Stimulated activated CD8-positive, alpha-beta memory T cell treated with anti-CD3 and anti-CD28 coated beads, Interleukin-2, amount 100 ng/mL, for 1 hour (primary cell): ENCODE measurements around the gene MRPL3.
"Not testable (repeated sequence)": the region's sequence is repeated elsewhere in the genome, so short reads cannot be mapped to it uniquely, and the experiment has no call there.

Experiments used
- DNase-seq, 2 donors: peaks; one replicate each; pipeline ENCODE4 v3.0.0-alpha.2; 2020; ENCODE audit warnings: low read depth in 2 of 2

The MRPL3 gene

DNA sequence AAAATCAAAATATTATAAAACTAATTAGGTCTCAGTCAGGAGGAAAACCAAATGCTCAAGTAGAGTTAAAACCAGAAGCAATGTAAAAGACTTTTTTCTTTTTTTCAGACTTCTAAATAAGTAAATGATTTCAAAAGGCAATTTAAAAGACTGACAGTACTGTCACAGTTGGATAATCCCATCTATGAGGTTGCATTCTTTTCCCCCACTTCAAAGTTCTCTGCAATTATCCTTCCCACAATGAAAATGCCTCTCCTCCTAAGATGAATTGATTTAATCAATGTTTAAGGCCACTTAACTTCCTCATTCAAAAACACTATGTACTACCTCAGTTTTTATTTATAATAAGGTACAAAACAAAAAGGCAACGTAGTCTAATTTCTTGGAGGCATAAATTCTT lies 8.1 kb downstream of the MRPL3 start:
- DNase-seq = no peak

DNA sequence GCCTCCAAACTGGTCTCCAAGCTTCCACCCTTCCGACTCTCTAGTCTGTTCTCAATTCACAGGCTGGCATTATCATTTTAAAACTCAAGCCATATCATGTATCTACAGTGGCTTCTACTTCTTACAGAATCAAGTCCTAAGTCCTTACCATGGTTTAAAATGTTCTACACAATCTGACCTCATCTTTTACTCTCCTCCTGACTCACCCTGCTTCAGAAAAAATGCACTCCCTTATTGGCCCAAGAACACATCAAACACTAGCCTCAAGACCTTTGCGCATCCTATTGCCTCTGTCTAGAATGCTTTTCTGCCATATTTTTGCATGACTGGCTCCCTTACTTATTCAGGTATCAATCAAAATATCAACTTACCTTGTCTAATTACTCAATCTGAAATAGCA lies 11.0 kb downstream of the MRPL3 start:
- DNase-seq = no peak

DNA sequence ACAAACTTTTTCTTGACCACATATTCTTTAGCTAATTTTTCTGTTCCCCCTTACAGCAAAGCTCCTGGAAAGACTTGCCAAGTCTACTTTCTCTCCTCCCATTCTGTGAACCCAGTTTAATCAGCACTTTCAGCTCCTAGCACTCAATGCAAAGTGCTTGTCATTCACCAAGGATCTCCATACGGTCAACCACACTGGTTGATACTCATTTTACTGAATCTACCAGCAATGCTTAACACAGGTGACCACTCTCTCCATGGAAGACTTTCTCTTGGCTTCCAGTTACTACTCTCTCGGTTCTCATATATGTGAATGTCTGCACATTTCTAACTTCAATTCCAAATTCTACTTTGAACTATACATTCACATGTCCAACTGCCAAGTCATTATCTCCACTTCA lies 11.7 kb downstream of the MRPL3 start:
- DNase-seq = no peak

DNA sequence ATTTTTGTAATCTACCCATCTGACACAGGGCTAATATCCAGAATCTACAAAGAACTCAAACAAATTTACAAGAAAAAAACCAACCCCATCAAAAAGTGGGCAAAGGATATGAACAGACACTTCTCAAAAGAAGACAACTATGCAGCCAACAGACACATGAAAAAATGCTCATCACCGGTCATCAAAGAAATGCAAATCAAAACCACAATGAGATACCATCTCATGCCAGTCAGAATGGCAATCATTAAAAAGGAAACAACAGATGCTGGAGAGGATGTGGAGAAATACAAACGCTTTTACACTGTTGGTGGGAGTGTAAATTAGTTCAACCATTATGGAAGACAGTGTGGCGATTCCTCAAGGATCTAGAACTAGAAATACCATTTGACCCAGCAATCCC lies 16.2 kb downstream of the MRPL3 start:
- DNase-seq = not testable (repeated sequence)

DNA sequence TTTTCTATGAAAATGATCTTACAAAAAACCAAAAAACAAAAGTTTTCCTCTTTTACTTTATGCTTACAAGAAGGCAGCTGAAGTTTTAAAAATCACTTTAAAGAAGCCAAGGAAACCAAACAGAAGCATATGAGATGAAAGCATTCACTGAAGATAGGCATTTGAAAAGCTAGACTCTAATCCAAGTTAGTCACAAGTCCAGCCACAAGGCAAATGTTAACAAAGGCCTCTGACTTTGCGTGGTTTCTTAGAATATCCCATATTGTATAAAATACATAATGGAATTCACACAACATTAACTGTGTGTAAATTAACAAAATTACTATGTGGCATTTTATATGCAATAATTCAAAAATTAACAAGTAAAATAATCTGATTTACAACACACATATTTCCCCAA lies 17.7 kb downstream of the MRPL3 start:
- no peak for DNase-seq

DNA sequence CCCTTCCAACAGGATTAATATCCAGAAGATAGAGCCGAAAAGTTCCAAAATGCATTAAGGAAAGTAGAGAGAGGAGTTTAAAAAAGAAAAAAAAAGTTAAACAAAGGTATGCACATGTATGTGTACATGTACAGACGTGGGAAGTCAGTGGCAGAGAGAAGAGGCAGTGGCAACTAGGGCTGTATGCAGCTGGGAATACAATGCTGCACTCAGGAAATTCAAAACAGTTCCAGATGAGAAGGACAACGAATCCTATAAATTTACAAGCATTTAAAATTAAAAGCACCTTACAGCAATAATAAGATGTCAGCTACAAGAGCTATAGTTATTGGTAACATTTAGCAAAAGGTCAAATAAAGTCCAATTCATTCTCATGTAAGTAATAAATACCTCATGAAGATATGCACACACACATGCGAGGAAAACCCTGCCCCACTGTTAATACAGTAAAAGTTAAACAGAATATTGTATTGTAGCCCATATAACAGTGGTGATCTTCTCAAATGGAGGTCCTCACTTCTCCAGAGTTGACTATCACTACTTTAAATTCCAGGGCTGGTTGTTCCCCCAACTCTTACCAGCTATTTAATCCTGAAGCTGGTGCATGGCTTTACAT lies 18.2 kb downstream of the MRPL3 start:
- DNase-seq = no peak

DNA sequence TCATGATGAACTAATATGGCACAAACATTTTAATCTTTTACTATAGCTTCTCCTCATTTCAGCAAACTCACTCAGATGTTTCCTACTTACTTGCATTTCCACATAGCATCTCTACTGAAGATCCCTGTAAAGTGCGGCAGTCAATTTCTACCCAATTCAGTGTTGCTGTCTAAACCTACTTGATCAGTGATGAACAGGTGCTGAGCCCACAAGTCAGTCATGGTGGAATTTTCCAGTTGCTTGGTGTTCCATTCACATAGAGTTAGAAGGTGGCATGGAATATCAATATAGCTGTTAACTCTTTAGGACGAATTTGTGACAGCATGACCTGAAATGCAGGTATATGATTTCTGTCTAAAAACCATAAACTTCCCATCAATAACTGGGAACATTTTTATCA lies 22.7 kb downstream of the MRPL3 start:
- no peak for DNase-seq

DNA sequence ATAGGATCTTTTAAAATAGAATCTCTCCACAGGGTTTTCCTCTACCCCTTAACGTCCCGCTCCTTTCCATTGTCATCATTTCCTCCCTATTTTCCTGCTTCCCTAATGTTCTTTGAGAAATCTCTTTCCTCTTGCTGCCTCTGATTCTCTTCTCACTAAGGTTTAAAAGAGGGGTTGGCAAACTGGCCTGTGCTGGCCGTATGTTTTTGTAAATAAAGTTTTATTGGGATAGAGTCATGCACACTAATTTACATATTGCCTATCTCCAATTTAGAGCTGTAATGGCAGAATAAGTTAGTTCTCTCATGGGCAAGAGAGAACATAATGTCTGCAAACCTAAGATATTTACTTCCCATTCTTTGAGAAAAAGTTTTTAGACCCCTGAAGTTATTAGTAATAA lies 25.0 kb downstream of the MRPL3 start:
- DNase-seq = no peak

DNA sequence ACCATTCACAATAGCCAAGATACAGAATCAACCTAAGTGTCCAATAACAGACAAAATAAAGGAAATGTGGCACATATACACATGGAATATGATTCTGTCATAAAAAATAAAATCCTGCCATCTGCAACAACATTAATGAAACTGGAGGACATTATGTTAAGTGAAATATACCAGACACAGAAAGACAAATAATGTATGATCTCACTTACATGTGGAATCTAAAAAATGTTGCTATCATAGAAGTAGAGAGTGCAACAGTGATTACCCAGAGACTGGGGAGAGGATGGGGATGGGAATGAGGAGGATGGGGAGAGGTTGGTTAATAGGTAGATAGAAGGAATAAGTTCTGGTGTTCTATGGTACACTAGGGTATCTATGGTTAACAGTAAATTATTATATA lies 28.7 kb downstream of the MRPL3 start:
- DNase-seq = no peak

DNA sequence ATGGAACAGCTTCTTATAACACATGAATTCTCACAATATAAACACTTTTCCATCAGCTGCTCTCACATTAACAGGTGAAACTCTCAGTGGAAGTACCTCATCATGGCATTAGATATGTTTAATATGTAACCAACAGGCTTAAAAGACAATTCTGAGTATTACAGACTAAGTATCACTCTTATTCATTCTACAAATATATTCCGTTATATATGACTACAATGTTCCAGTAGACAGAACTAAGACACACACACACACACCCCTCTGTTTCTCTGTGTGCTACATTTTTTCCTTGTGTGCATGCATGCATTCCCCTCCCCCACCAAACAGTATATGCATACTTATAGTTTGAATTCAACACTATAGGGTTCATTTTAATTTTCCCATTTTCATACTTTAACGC lies 32.4 kb downstream of the MRPL3 start:
- no peak for DNase-seq

DNA sequence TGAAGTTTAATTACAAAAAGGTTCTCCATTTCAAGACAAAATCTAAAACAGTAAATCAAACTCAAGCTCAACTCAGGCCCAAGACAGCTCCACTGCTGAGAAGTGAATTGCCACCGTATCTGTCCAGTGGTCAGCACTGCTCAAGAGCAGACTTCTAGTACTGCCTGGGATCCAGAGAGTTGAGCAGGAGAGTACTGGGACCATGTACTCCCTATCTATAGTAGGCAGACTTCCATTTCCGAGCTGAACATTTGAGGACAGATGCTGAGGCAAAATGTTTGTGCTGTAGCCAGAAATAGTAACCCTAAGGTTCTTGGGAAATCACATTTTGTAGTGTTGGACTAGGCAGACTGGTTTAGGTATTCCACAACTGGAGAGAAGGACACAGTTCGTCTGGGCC lies 44.1 kb downstream of the MRPL3 start:
- no peak for DNase-seq

DNA sequence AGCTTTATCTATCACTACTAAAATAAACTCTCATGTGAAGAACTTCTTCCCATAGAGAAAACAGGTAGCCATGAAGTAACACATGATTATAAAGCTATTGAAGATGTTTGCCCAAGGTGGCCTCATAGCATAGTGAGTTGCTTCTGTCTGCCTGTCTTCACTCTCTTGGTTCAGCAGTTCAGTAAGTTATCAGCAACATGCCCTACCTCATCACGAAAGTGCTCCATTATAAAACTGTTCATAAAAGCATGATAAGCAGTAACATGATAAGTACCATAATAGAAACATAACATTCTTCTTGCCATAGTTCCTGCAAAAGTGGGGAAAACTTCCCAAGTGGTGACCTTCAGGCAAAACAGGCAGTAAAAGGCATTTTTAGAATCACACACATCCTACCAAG lies 45.6 kb downstream of the MRPL3 start:
- DNase-seq = no peak

DNA sequence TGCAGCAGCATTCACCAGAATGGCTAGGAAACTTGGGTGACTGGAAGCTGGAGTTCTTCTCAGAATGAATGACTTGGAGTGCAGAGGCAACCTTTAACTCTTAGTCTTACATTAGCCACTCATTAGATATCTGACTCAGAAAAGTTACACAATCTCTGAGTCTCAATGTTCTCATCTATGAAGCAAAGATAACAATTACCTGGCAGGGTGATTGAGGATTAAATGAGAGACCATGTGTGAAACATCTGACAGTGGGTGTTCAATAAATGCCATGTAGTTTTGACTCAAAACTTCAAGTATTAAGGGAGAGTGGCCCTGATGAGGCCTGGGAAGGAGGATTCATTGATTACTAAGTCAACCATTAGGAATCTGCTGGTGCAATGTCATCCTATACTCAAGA lies 48.3 kb downstream of the MRPL3 start:
- no peak for DNase-seq

DNA sequence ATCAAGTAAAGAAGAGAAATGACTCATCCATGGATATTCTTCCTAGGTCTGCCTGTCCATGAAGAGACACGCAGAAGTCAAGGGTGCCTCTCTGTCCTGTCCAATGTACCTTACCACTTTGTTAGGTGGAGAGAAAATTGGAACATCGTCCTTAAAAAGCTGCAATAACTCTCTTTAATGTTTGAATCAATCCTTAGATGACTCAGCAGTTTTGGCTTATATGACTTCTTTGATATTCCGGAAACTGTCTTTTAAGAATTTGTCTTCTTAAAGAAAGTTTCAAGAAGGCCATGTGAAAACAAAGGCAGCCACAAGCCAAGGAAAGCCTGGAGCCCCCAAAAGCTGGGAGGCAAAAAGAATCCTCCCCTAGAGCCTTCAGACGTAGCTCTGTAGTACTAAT lies 49.2 kb downstream of the MRPL3 start:
- no peak for DNase-seq

DNA sequence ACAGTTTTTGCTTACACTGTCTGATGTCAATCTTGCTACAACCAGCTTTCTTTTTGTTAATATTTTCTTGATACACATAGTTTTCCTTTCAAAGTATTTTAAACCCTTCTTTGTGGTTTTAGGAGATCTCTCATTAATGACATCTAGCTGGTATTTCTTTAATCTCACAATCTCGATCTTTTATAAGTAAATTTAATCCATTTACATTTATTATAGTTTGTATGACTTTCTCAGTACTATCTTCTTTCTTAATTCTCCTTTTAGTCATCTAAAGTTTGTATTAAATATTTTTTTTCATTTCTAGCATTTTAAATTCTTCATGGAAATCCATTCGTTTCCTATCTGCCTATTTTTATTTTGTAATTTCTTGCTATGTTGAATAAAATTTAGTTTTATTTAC lies 55.4 kb downstream of the MRPL3 start:
- no peak for DNase-seq

DNA sequence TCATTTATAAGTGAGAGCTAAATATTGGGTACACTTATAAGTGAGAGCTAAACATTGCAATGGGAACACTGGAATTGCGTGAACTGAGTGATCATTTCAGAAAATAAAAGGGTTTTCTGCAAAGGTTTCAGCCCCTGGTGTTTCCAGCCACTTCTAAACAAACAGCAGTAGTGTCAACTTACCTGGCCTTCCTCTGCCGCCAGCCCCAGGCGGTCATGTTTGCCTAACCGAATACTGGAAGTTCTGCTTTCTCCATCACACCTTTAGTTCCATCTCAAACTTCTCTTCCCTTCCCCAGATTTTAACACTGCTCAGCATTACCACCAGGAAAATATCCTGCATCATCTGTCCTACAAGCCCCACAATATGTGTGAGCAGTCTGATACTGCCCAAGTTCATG lies 58.6 kb downstream of the MRPL3 start:
- DNase-seq = no peak

DNA sequence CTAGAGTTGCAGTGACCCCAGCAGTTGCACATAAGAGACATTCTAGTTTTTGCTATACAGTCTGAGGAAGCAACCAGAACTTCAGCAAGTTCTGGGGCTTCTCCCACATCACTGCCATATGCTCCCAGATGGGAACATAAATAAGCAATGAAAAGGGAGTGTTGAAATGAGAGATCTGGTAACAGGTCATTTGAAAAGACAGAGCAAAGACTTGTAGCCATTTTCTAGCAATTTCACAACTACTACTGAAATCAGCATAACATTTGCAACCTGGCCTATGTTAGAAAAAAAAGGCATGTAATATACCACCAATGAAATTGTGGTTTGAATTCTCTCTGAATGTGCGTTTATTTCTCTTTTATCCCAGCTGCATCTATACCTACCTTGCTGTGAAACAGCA lies 63.7 kb downstream of the MRPL3 start:
- DNase-seq = no peak

DNA sequence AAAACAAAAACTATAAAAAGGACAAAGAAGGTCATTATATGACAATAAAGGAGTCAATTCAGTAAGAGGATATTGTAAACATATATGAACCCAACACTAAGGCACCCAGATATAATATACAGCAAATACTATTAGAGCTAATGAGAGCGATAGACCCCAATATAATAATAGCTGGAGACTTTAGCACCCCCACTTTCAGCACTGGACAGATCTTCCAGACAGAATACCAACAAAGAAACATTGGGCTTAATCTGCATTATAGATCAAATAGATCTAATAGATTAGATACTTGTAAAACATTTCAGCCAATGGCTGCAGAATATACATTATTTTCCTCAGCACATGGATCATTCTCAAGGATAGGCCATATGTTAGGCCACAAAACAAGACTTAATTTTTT lies 67.8 kb downstream of the MRPL3 start:
- DNase-seq = no peak

DNA sequence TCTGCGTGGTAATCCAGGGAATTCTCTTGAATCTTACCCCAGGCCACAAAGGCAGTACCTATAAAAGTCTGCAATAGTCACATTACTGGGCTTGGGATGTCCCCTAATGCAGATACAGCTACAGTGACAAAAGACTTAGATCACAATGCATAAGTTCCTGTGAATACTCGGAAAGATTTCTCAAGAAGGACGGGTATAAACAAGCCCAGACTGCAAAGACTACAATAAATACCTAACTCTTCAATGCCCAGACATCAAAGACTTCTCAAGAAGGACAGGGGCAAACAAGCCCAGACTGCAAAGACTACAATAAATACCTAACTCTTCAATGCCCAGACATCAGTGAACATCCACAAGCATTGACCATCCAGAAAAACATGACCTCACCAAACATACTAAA lies 70.3 kb downstream of the MRPL3 start:
- no peak for DNase-seq

DNA sequence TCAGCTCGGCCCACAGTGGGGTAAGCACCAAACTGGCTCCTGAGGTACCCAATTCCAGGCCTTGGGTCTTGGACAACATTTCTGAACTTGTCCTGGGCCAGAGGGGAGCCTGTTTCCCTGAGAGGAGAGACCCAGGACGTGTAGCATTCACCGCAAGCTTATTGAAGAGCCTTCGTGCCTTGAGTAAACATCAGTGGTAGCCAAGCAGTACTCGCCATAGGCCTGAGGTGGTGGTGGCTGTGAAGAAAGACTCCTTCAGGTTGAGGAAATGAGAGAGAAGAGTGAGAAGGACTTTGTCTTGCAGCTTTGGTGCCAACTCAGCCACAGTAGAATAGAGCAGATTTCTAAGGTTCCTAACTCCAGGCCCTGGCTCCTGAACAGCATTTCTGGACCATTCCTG lies 71.0 kb downstream of the MRPL3 start:
- DNase-seq = no peak

DNA sequence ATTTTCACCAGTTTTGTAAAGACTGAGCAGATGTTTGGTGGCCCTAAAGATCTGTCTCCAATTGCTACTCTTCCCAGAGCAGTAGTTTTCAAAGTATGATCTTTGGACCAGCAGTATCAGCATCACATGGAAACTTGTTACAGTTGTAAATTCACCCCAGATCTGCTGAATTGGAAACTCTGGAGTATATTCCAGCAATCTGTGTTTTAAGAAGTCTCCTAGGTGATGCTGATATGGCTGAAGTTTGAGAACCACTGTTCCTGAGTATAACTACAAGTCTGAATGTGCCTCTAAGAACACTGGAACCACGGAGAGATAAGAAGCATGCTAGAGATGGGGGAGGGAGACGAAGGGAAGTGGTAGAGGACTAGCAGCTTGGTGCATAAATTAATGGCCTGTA lies 75.5 kb downstream of the MRPL3 start:
- DNase-seq = no peak

DNA sequence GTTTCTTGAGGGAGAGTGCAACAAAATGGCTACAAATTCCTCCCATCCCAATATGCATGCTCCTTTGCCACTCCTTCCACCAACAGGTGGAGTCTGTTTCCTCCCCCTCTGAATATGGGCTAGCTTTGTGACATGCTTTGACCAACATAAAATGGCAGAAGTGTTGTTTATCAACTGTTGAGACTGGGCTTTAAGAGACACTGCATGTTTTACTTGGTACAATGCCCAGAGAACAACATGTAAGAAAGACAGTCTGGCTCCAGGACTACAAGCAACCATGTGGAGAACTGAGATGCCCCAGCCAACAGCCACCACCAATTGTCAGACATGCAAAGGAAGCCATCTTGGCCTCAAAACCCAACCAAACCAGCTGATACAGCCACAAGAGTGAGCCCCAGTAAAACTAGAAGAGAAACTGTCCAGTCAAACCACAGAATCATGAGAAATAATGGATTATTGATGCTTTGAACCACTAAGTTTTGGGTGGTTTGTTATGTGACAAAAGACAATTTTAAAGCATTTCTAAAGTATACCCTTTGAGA lies 80.7 kb downstream of the MRPL3 start:
- no peak for DNase-seq

DNA sequence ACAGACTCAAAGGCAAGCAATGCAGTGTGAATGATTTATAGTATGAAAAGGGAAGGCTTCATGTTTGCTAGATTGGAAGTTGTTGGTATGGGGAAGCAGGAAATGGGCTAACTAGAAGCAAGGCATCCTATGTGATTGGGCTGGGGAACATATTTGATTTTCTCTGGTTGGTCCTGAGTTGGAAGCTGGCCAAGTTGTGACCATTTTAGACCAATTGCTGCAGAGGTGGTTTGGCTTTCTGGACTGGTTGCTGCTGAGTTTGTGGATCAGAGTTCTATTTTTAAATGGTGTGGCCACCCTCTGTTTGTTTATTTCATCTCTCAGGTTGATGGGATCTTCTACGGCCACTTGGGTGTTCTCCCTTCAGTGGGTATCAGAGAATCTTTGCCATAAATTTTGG lies 81.5 kb downstream of the MRPL3 start:
- DNase-seq = no peak

DNA sequence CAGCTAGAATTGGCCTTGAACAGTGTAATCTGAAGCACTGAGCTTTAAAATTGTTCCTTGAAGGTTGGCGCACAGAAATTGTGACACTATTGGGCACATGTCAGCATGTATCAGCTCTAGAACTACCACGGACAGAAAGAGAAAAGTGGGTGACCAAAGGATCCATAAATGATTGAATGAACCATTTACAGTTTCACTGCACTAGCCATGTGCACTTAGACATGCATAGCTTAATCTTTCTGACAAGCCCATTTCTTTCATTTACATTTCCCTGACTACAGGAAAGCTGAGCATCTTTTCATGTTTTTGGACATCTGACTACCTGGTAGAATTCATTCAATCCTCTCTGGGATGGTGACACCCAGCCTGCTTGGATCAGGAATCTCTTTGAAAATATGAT lies 85.0 kb downstream of the MRPL3 start:
- DNase-seq = no peak
